ENCODE measurements around the gene TNFRSF17. TPM values are rescaled to one million over a fixed set of nuclear protein-coding genes. Genes with fewer than 3 reads are reported as not detected.

Gene TNFRSF17
- total RNA-seq, 1 experiment from 2014 or later = not detected

DNA sequence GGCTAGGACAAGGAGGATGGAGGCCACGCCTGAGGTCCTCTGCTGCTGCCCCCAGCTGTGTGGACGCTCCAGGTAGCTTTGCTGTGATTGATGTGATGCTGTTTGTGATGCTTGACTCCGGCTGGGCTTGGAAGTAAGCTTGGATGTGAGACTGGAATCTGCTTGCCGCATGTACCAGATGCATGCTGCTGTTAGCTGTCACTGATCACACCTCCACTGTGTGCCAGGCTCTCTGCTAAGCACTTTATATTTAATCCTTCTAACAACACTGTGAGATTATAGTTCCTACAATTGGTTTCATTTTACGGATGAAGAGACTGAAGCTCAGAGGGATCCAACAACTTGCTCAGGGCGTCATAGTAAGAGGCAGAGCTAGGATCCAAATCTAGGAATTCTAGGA, 35.0 kb downstream of the TNFRSF17 start:
- CTCF ChIA-PET = interaction anchor here (1.2 to 1.5 kb wide), 2 partner anchors 9 to 68 kb away, joined by 3 to 9 read pairs; no protein-coding TSS in a partner anchor

More for the DNA sequence above, 35.0 kb downstream of the TNFRSF17 start:
- TF ChIP-seq, protein P1, sequence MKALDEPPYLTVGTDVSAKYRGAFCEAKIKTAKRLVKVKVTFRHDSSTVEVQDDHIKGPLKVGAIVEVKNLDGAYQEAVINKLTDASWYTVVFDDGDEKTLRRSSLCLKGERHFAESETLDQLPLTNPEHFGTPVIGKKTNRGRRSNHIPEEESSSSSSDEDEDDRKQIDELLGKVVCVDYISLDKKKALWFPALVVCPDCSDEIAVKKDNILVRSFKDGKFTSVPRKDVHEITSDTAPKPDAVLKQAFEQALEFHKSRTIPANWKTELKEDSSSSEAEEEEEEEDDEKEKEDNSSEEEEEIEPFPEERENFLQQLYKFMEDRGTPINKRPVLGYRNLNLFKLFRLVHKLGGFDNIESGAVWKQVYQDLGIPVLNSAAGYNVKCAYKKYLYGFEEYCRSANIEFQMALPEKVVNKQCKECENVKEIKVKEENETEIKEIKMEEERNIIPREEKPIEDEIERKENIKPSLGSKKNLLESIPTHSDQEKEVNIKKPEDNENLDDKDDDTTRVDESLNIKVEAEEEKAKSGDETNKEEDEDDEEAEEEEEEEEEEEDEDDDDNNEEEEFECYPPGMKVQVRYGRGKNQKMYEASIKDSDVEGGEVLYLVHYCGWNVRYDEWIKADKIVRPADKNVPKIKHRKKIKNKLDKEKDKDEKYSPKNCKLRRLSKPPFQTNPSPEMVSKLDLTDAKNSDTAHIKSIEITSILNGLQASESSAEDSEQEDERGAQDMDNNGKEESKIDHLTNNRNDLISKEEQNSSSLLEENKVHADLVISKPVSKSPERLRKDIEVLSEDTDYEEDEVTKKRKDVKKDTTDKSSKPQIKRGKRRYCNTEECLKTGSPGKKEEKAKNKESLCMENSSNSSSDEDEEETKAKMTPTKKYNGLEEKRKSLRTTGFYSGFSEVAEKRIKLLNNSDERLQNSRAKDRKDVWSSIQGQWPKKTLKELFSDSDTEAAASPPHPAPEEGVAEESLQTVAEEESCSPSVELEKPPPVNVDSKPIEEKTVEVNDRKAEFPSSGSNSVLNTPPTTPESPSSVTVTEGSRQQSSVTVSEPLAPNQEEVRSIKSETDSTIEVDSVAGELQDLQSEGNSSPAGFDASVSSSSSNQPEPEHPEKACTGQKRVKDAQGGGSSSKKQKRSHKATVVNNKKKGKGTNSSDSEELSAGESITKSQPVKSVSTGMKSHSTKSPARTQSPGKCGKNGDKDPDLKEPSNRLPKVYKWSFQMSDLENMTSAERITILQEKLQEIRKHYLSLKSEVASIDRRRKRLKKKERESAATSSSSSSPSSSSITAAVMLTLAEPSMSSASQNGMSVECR (CRISPR knock-in tag; IDR thresholded peaks at IDR 0.05; ENCODE audit: borderline replicate concordance) = no peak
- no peak for TF ChIP-seq JAZF1 (CRISPR knock-in tag; IDR thresholded peaks at IDR 0.05)
- no peak for TF ChIP-seq IRF2 (CRISPR knock-in tag; IDR thresholded peaks at IDR 0.05; ENCODE audit: borderline replicate concordance, low read depth)
- TF ChIP-seq, protein P2, sequence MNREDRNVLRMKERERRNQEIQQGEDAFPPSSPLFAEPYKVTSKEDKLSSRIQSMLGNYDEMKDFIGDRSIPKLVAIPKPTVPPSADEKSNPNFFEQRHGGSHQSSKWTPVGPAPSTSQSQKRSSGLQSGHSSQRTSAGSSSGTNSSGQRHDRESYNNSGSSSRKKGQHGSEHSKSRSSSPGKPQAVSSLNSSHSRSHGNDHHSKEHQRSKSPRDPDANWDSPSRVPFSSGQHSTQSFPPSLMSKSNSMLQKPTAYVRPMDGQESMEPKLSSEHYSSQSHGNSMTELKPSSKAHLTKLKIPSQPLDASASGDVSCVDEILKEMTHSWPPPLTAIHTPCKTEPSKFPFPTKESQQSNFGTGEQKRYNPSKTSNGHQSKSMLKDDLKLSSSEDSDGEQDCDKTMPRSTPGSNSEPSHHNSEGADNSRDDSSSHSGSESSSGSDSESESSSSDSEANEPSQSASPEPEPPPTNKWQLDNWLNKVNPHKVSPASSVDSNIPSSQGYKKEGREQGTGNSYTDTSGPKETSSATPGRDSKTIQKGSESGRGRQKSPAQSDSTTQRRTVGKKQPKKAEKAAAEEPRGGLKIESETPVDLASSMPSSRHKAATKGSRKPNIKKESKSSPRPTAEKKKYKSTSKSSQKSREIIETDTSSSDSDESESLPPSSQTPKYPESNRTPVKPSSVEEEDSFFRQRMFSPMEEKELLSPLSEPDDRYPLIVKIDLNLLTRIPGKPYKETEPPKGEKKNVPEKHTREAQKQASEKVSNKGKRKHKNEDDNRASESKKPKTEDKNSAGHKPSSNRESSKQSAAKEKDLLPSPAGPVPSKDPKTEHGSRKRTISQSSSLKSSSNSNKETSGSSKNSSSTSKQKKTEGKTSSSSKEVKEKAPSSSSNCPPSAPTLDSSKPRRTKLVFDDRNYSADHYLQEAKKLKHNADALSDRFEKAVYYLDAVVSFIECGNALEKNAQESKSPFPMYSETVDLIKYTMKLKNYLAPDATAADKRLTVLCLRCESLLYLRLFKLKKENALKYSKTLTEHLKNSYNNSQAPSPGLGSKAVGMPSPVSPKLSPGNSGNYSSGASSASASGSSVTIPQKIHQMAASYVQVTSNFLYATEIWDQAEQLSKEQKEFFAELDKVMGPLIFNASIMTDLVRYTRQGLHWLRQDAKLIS (CRISPR knock-in tag; IDR thresholded peaks at IDR 0.05; ENCODE audit: borderline replicate concordance) = no peak
- TF ChIP-seq NR1H2 (CRISPR knock-in tag; IDR thresholded peaks at IDR 0.05) = no peak
- TF ChIP-seq ZNF396 (CRISPR knock-in tag; IDR thresholded peaks at IDR 0.05; ENCODE audit: borderline replicate concordance) = no peak
- TF ChIP-seq, protein P3, sequence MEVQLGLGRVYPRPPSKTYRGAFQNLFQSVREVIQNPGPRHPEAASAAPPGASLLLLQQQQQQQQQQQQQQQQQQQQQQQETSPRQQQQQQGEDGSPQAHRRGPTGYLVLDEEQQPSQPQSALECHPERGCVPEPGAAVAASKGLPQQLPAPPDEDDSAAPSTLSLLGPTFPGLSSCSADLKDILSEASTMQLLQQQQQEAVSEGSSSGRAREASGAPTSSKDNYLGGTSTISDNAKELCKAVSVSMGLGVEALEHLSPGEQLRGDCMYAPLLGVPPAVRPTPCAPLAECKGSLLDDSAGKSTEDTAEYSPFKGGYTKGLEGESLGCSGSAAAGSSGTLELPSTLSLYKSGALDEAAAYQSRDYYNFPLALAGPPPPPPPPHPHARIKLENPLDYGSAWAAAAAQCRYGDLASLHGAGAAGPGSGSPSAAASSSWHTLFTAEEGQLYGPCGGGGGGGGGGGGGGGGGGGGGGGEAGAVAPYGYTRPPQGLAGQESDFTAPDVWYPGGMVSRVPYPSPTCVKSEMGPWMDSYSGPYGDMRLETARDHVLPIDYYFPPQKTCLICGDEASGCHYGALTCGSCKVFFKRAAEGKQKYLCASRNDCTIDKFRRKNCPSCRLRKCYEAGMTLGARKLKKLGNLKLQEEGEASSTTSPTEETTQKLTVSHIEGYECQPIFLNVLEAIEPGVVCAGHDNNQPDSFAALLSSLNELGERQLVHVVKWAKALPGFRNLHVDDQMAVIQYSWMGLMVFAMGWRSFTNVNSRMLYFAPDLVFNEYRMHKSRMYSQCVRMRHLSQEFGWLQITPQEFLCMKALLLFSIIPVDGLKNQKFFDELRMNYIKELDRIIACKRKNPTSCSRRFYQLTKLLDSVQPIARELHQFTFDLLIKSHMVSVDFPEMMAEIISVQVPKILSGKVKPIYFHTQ (CRISPR knock-in tag; IDR thresholded peaks at IDR 0.05) = no peak
- no peak for TF ChIP-seq CBFB (CRISPR knock-in tag; IDR thresholded peaks at IDR 0.05; ENCODE audit: low read depth)
- no peak for TF ChIP-seq ZBTB21 (CRISPR knock-in tag; IDR thresholded peaks at IDR 0.05; ENCODE audit: borderline replicate concordance)
- no peak for TF ChIP-seq MXD4 (CRISPR knock-in tag; IDR thresholded peaks at IDR 0.05; ENCODE audit: borderline replicate concordance)
- no peak for TF ChIP-seq PRRX2 (CRISPR knock-in tag; IDR thresholded peaks at IDR 0.05)
- TF ChIP-seq, protein P4, sequence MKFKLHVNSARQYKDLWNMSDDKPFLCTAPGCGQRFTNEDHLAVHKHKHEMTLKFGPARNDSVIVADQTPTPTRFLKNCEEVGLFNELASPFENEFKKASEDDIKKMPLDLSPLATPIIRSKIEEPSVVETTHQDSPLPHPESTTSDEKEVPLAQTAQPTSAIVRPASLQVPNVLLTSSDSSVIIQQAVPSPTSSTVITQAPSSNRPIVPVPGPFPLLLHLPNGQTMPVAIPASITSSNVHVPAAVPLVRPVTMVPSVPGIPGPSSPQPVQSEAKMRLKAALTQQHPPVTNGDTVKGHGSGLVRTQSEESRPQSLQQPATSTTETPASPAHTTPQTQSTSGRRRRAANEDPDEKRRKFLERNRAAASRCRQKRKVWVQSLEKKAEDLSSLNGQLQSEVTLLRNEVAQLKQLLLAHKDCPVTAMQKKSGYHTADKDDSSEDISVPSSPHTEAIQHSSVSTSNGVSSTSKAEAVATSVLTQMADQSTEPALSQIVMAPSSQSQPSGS (CRISPR knock-in tag; IDR thresholded peaks at IDR 0.05; ENCODE audit: borderline replicate concordance, low read depth) = no peak
- TF ChIP-seq ZNF121 (CRISPR knock-in tag; IDR thresholded peaks at IDR 0.05) = no peak
- no peak for TF ChIP-seq GTF2I (CRISPR knock-in tag; conservative IDR thresholded peaks at IDR 0.05)
- no peak for TF ChIP-seq FOXJ3 (CRISPR knock-in tag; IDR thresholded peaks at IDR 0.05; ENCODE audit: borderline replicate concordance)
- TF ChIP-seq, protein P5, sequence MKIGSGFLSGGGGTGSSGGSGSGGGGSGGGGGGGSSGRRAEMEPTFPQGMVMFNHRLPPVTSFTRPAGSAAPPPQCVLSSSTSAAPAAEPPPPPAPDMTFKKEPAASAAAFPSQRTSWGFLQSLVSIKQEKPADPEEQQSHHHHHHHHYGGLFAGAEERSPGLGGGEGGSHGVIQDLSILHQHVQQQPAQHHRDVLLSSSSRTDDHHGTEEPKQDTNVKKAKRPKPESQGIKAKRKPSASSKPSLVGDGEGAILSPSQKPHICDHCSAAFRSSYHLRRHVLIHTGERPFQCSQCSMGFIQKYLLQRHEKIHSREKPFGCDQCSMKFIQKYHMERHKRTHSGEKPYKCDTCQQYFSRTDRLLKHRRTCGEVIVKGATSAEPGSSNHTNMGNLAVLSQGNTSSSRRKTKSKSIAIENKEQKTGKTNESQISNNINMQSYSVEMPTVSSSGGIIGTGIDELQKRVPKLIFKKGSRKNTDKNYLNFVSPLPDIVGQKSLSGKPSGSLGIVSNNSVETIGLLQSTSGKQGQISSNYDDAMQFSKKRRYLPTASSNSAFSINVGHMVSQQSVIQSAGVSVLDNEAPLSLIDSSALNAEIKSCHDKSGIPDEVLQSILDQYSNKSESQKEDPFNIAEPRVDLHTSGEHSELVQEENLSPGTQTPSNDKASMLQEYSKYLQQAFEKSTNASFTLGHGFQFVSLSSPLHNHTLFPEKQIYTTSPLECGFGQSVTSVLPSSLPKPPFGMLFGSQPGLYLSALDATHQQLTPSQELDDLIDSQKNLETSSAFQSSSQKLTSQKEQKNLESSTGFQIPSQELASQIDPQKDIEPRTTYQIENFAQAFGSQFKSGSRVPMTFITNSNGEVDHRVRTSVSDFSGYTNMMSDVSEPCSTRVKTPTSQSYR (CRISPR knock-in tag; IDR thresholded peaks at IDR 0.05) = no peak
- TF ChIP-seq, protein P6, sequence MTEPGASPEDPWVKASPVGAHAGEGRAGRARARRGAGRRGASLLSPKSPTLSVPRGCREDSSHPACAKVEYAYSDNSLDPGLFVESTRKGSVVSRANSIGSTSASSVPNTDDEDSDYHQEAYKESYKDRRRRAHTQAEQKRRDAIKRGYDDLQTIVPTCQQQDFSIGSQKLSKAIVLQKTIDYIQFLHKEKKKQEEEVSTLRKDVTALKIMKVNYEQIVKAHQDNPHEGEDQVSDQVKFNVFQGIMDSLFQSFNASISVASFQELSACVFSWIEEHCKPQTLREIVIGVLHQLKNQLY (CRISPR knock-in tag; IDR thresholded peaks at IDR 0.05) = no peak
- TF ChIP-seq ZNF671 (CRISPR knock-in tag; IDR thresholded peaks at IDR 0.05) = no peak
- TF ChIP-seq JUN (CRISPR knock-in tag; IDR thresholded peaks at IDR 0.05) = no peak
- DNase-seq (ENCODE audit: low spot score) = no peak
- Mint-ChIP-seq H3K27me3 (ENCODE audit: low read depth) (no peaks in the 10 kb centered on the region), H3K36me3 (no peaks in the 10 kb centered on the region), H3K9me3 (no peaks in the 10 kb centered on the region), H3K4me3 (no peak overlapping the region), H3K4me1 (no peaks in the 10 kb centered on the region), H3K27ac (no peak overlapping the region)
- POLR2A ChIA-PET = no interaction called here
- no peak for ATAC-seq
